Activated gamma-delta T cell (primary cell): Measurements from ENCODE around the gene ZNF497.
"Not testable (repeated sequence)": the region's sequence is repeated elsewhere in the genome, so short reads cannot be mapped to it uniquely, and the experiment has no call there.

Experiments
- DNase-seq: peaks from one replicate; lab custom pipeline; 2025; lab: John Stamatoyannopoulos, UW
- total RNA-seq, 2 donors: gene quantifications; one replicate each; lab custom pipeline; 2026; lab: John Stamatoyannopoulos, UW

ZNF497 gene
- 2.4 to 4.1 reads per million in 2 donors for total RNA-seq

- peak; percentile 92 for DNase-seq
Measured at GRCh38 chr19:58362272-58362994, at the start of gene ZNF497. Gene ZNF497, minus strand, starts transcription at chr19:58362751. Its CDS starts 5,116 bp downstream, at chr19:58357635.

- DNase-seq = no peak
Measured at GRCh38 chr19:58409010-58409790, 46.6 kb upstream of the ZNF497 start.

- DNase-seq = peak; percentile 87
Measured at GRCh38 chr19:58408152-58409009, 45.8 kb upstream of the ZNF497 start, which contains the start of gene ZNF584. Gene ZNF584, plus strand, starts transcription at chr19:58408649. Its CDS starts 499 bp downstream, at chr19:58409148.

- no peak for DNase-seq
Measured at GRCh38 chr19:58407658-58408151, 45.2 kb upstream of the ZNF497 start.

DNA sequence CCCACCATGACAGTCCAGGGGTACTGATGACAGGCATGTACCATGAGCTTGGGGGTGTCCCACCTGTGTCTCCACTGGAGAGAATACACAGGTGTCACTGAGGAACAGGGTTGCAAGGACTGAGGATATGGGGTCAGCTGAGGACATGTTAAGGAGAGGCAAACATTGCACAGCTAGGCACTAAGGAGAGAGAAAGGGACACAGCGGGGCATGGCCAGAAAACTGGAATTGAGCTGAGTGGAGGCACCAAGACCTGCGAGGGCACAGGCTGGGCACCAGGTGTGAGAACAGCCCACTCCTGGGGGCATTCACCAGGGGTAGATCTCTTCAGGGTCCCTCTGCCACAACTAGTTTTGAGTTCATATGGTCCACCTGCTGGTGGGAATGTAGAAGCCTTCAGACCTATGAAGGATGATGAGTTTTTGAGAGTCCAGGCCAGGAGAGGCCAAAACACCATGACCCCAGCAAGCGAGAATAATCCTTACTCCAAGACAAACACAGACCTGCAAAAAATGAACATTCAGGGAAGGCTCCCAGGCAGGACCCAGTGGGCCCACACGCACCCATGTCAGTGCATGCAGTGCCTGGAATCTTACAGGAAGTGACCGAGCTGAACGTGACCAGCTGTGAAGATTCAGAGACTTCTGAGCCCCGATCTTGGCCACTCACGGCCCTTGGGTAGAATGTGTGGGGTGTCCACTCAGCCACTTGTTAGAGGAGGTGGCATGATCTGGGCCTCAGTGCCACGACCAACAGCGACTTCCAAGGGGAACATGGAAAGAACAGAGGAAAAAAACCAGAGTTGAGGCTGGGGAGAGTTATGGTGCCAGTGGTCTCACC lies 44.5 kb upstream of the ZNF497 start:
- no peak for DNase-seq

GRCh38 chr19:58403920-58404478 lies 41.4 kb upstream of the ZNF497 start:
- not testable (repeated sequence) for DNase-seq

DNA sequence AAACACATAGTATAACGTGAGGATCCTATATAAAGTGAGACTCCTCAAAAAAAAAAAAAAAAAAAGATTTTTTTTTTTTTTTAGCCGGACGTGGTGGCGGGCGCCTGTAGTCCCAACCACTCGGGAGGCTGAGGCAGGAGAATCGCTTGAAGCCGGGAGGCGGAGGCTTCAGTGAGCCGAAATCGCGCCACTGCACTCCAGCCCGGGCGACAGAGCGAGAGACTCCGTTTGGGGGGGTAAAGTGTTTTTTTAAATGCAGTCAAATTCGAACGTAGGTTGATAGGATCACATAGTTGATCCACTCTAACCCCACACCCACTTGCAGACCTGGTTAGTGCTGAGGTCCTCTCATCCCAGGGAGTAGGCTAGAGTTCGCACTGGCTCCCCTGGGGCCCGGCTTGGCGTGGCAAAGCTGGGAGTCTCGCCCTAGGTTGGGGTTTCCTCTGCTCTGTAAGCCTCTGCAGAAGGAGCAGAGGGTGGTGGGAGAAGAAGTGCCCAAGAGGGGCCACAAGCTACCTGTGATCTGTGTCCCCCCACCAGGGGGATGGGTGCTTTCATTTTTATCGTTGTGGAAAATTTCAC lies 39.4 kb upstream of the ZNF497 start:
- DNase-seq = no peak

GRCh38 chr19:58400916-58401839 lies 38.6 kb upstream of the ZNF497 start:
- DNase-seq = peak; percentile 99

- DNase-seq = no peak
Measured at GRCh38 chr19:58400316-58400915, 37.9 kb upstream of the ZNF497 start.

- DNase-seq = no peak
Measured at GRCh38 chr19:58399903-58400302, 37.4 kb upstream of the ZNF497 start.

DNA sequence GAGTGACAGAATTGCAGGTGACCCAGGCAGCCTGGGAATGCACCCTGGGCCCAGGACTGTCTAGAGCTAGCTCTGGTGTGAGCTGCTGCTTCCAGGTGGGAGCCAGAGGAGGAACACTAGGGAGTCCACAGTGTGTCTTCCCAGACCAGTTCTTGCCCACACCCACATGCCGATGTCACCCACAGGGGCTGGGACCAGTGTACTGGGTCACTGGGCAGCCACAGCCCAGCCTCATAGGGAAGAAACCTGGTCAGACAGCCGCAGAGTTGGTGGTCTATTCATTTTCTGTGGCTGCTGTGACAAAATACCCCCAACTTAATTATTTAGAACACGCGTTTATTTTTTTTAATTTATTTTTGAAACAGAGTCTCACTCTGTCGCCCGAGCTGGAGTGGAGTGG lies 36.0 kb upstream of the ZNF497 start:
- DNase-seq = no peak

DNA sequence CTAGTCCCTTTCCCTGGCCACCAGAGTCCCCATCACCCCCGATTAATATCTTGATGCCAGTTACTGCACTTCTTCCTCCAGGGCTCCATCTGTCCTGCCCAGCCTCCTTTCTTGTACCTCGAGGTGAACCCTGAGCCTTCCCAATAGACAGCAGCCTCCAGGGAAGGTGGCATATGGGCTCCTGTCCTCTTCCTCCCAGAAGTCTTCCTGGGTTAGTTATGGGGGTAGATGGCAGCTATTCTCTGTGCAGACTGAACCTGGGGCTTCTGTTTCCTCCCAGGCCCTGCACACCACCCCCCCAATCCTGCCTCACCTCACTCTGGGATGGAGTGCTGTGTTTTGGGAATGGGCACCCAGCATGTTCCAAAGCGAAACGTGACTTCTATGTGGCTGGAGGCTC lies 35.5 kb upstream of the ZNF497 start:
- DNase-seq = no peak

- DNase-seq = no peak
Measured at GRCh38 chr19:58397533-58398037, 35.0 kb upstream of the ZNF497 start.

- no peak for DNase-seq
Measured at GRCh38 chr19:58396691-58397532, 34.4 kb upstream of the ZNF497 start.

- DNase-seq = no peak
Measured at GRCh38 chr19:58395979-58396627, 33.6 kb upstream of the ZNF497 start.

- no peak for DNase-seq
Measured at GRCh38 chr19:58395220-58395978, 32.8 kb upstream of the ZNF497 start, which contains the start of gene RNF225. Gene RNF225, plus strand, starts transcription at chr19:58395656. Its CDS starts 434 bp downstream, at chr19:58396090.
